Stimulated activated CD8-positive, alpha-beta memory T cell treated with anti-CD3 and anti-CD28 coated beads, Interleukin-15, amount 100 ng/mL, for 48 hours (primary cell): ENCODE measurements around the gene PRKN.

Source experiments
- DNase-seq, 2 donors: peaks; one replicate each; pipeline ENCODE4 v3.0.0-alpha.2; 2020; ENCODE audit warnings: low read depth in 2 of 2

PRKN gene

GRCh38 chr6:161383951-161384350 lies 1343.6 kb downstream of the PRKN start:
- DNase-seq = no peak

- DNase-seq = no peak
Measured at GRCh38 chr6:161379834-161380582, 1347.6 kb downstream of the PRKN start.

GRCh38 chr6:161378115-161378514 lies 1349.5 kb downstream of the PRKN start:
- DNase-seq = no peak

- DNase-seq = no peak
Measured at GRCh38 chr6:161377116-161377515, 1350.5 kb downstream of the PRKN start.

- DNase-seq = no peak
Measured at GRCh38 chr6:161376367-161376766, 1351.2 kb downstream of the PRKN start.

GRCh38 chr6:161374971-161375873 lies 1352.3 kb downstream of the PRKN start:
- no peak for DNase-seq

- peak; percentile 13 to 32 for DNase-seq
Measured at GRCh38 chr6:161373905-161374451, 1353.6 kb downstream of the PRKN start.

GRCh38 chr6:161372422-161372793 lies 1355.2 kb downstream of the PRKN start:
- DNase-seq = no peak

GRCh38 chr6:161370880-161371279 lies 1356.7 kb downstream of the PRKN start:
- peak; percentile 21 to 29 for DNase-seq

GRCh38 chr6:161369339-161369738 lies 1358.2 kb downstream of the PRKN start:
- no peak for DNase-seq

- DNase-seq = no peak
Measured at GRCh38 chr6:161368514-161368913, 1359.1 kb downstream of the PRKN start.

- DNase-seq = no peak
Measured at GRCh38 chr6:161367472-161367871, 1360.1 kb downstream of the PRKN start.

GRCh38 chr6:161366301-161366923 lies 1361.2 kb downstream of the PRKN start:
- DNase-seq = no peak

- DNase-seq = no peak
Measured at GRCh38 chr6:161365633-161366032, 1361.9 kb downstream of the PRKN start.

GRCh38 chr6:161363286-161363685 lies 1364.3 kb downstream of the PRKN start:
- DNase-seq = no peak

- no peak for DNase-seq
Measured at GRCh38 chr6:161362266-161362665, 1365.3 kb downstream of the PRKN start.

GRCh38 chr6:161361529-161361928 lies 1366.0 kb downstream of the PRKN start:
- no peak for DNase-seq

- DNase-seq = no peak
Measured at GRCh38 chr6:161360520-161360919, 1367.0 kb downstream of the PRKN start.

- no peak for DNase-seq
Measured at GRCh38 chr6:161359618-161359945, 1368.0 kb downstream of the PRKN start.

GRCh38 chr6:161356167-161356854 lies 1371.3 kb downstream of the PRKN start:
- DNase-seq = no peak

- no peak for DNase-seq
Measured at GRCh38 chr6:161355696-161356095, 1371.9 kb downstream of the PRKN start.

- no peak for DNase-seq
Measured at GRCh38 chr6:161354956-161355355, 1372.6 kb downstream of the PRKN start.
